Heart left ventricle (tissue), 16 donors: Measurements from ENCODE around the gene HLA-DQB1. TPM values are rescaled to one million over a fixed set of nuclear protein-coding genes. Genes with fewer than 3 reads are reported as not detected.

ENCODE experiments used
- ATAC-seq, 4 donors: fragments of 200-7000 bp; cut with Tn5 transposase; one replicate each; pipeline ENCODE4 v1.9.1; 2020 to 2022; ENCODE audit warnings: moderate library complexity in 4 of 4, mild to moderate bottlenecking in 3 of 4, moderate number of reproducible peaks in 1 of 4
- DNase-seq, 5 donors: peaks; one replicate each; pipeline ENCODE4 v3.0.0-alpha.2; 2020
- H3K27ac ChIP-seq, 12 donors: fragments of 200-600 bp; sonication (generic) in 4 of 12; one replicate each; pipeline versions ENCODE4 v1.5.0 to v1.8.0; 2016 to 2022; ENCODE audit warnings: mild to moderate bottlenecking in 2 of 12
- H3K27me3 ChIP-seq, 9 donors: fragments of 200-600 bp; sonication (generic) in 2 of 9; one replicate each; pipeline versions ENCODE4 v1.5.1 to v1.8.0; 2016 to 2022; ENCODE audit warnings: mild to moderate bottlenecking in 3 of 9
- H3K36me3 ChIP-seq, 9 donors: fragments of 200-600 bp; sonication (generic) in 2 of 9; one replicate each; pipeline versions ENCODE4 v1.5.0 to v1.8.0; 2018 to 2022; ENCODE audit warnings: mild to moderate bottlenecking in 2 of 9
- H3K4me1 ChIP-seq, 12 donors: fragments of 200-600 bp; sonication (generic) in 4 of 12; one replicate each; pipeline versions ENCODE4 v1.5.0 to v1.8.0; 2016 to 2022; ENCODE audit warnings: mild to moderate bottlenecking in 3 of 12
- H3K4me3 ChIP-seq, 12 donors: fragments of 200-600 bp; sonication (generic) in 4 of 12; one replicate each; pipeline versions ENCODE4 v1.5.0 to v1.8.0; 2017 to 2022; ENCODE audit warnings: mild to moderate bottlenecking in 9 of 12, moderate library complexity in 4 of 12
- H3K9me3 ChIP-seq, 12 donors: fragments of 200-600 bp; sonication (generic) in 4 of 12; one replicate each; pipeline versions ENCODE4 v1.5.0 to v1.8.0; 2016 to 2022; ENCODE audit warnings: mild to moderate bottlenecking in 1 of 12
- CTCF ChIP-seq, 12 donors: fragments of 200-600 bp; sonication (generic) in 4 of 12; IDR thresholded peaks; one replicate each; pipeline versions ENCODE4 v1.5.0 to v1.8.0; 2018 to 2022; ENCODE audit warnings: antibody characterized with exemption in 12 of 12, mild to moderate bottlenecking in 5 of 12
- POLR2A ChIP-seq, 2 donors: fragments of 450-650 bp; IDR thresholded peaks; one replicate each; pipeline ENCODE4 v1.6.1; 2017; ENCODE audit warnings: antibody characterized with exemption in 2 of 2, mild to moderate bottlenecking in 2 of 2, moderate library complexity in 2 of 2
- WGBS, 4 donors: extraction: QIAGEN DNeasy Blood & Tissue Kit in 2 of 4; methylation state at CpG; one replicate each; pipeline versions ENCODE4 v1.1.5 to v1.1.7; 2013 to 2018; 5-methylcytosine and 5-hydroxymethylcytosine counted together
- intact Hi-C, 10 donors: fragments of 100-400 bp; cut with DNase I; formaldehyde crosslinking; loops; one replicate each; pipeline versions ENCODE4 v1.11.1 to v1.14.2; 2022
- polyA plus RNA-seq, 2 donors: library from polyadenylated mRNA; stranded (reverse); fragments of 200-250 nt; gene quantifications; one replicate each; pipeline ENCODE4 v1.2.3, GENCODE V29; 2013
- total RNA-seq, 9 donors: library from RNA; depleted of rRNA in 2 of 9; stranded (reverse); fragments of >200 nt in 2 of 9; fragmentation: NEBNext Ultra II Directional in 3 of 9; extraction: Animal tissue kit (Norgen Biotek cat#: 25700) in 3 of 9; gene quantifications; one replicate each; pipeline versions ENCODE4 v1.1.0 to v1.2.4, GENCODE V29; 2016 to 2023
- donor health status: ischemic (EF 13 %, LVEDD 7.1; RV severe dilation, severe dysfunction).
- donor health status: healthy with polysubstance abuse.
- donor health status: DM: no; HTN: yes; CAD: no.
- donor health status: DM: no; HTN: no; CAD: no.
- donor health status: ischemic (EF 25% LVEDD 6.9; RV normal size, moderate dysfunction).
- donor health status: ischemic (EF 25% LVEDD 5.7; RV mildly dilated, moderate dysfunction).
- donor health status: healthy.
- donor health status: DM: yes; HTN: yes; CAD: no.
- donor health status: ischemic (EF 35%, LVEDD 5.7; RV mildly dilated, moderate dysfunction).
- donor health status: nonischemic (EF 11% LVEDD 7.7; RV severe dilation, severe dysfunction).
- donor health status: DM: yes; HTN: yes; CAD: no.
- donor health status: PGD.
- donor health status: ischemic (EF 29% LVEDD 5.4; RV normal size, mild dysfunction).
- donor health status: nonischemic (EF 23%, LVEDD 6.1; RV moderate dilation, normal function).

Gene HLA-DQB1
- total and polyA plus RNA-seq, 11 donors: 0.38 to 86.5 (median 15.4) TPM

GRCh38 chr6:32641122-32641521 lies 25.3 kb downstream of the HLA-DQB1 start:
- intact Hi-C loops: loop anchor here in 1 of 10 donors (5.0 kb wide), 1 partner anchor 106 kb away; no protein-coding TSS in a partner anchor
- H3K27me3 ChIP-seq: no peaks in the 10 kb centered on the region
- no peak overlapping the region for H3K4me3 ChIP-seq
- 40 to 86% (median 68%) methylated on average over 6 of the region's 6 CpGs for WGBS, 4 donors
- no peaks in the 10 kb centered on the region for H3K9me3 ChIP-seq
- no peak overlapping the region for H3K27ac ChIP-seq
- no peaks in the 10 kb centered on the region for H3K4me1 ChIP-seq
- H3K36me3 ChIP-seq: no peaks in the 10 kb centered on the region
- DNase-seq (no peak), ATAC-seq (no peak)
- TF ChIP-seq POLR2A (IDR thresholded peaks at IDR 0.05): no peak
- TF ChIP-seq CTCF (IDR thresholded peaks at IDR 0.05): no peak

GRCh38 chr6:32639440-32640394 lies 26.7 kb downstream of the HLA-DQB1 start:
- no peak for ATAC-seq
- Histone ChIP-seq H3K4me1 (no peaks in the 10 kb centered on the region), H3K9me3 (no peaks in the 10 kb centered on the region), H3K4me3 (no peak overlapping the region), H3K36me3 (no peaks in the 10 kb centered on the region), H3K27ac (no peak overlapping the region), H3K27me3 (no peaks in the 10 kb centered on the region)
- DNase-seq: no peak
- TF ChIP-seq CTCF (IDR thresholded peaks at IDR 0.05): no peak
- no peak for TF ChIP-seq POLR2A (IDR thresholded peaks at IDR 0.05)
- 9 to 81% (median 68%) methylated on average over 7 to 8 of the region's 8 CpGs for WGBS, 4 donors
- intact Hi-C loops: loop anchor here in 1 of 10 donors (5.0 kb wide), 1 partner anchor 108 kb away; no protein-coding TSS in a partner anchor

- H3K27me3 ChIP-seq: peaks cover 0 to 5% (median 0%) of the 10 kb centered on the region in 9 donors
- H3K27ac ChIP-seq: no peak overlapping the region
- ATAC-seq (no peak), DNase-seq (no peak)
- H3K4me3 ChIP-seq: peak overlapping the region in 2 of 12 donors; percentile 9 to 47
- intact Hi-C loops: no loop called here
- H3K36me3 ChIP-seq: no peaks in the 10 kb centered on the region
- 30 to 77% (median 71%) methylated on average over 6 to 9 of the region's 9 CpGs for WGBS, 4 donors
- H3K9me3 ChIP-seq: no peaks in the 10 kb centered on the region
- TF ChIP-seq CTCF (IDR thresholded peaks at IDR 0.05): no peak
- no peak for TF ChIP-seq POLR2A (IDR thresholded peaks at IDR 0.05)
- H3K4me1 ChIP-seq: no peaks in the 10 kb centered on the region
These were observed 27.8 kb downstream of the HLA-DQB1 start for GRCh38 chr6:32638532-32639219.

- DNase-seq (no peak), ATAC-seq (no peak)
- 57 to 91% (median 81%) methylated on average over 3 of the region's 3 CpGs for WGBS, 4 donors
- Histone ChIP-seq H3K4me1 (no peaks in the 10 kb centered on the region), H3K9me3 (no peaks in the 10 kb centered on the region), H3K4me3 (peak overlapping the region in 8 of 12 donors; percentile 22 to 47 (median 37)), H3K27me3 (peaks cover 0 to 5% (median 0%) of the 10 kb centered on the region in 9 donors), H3K36me3 (no peaks in the 10 kb centered on the region), H3K27ac (peak overlapping the region in 4 of 12 donors; percentile 37 to 63 (median 44))
- TF ChIP-seq CTCF (IDR thresholded peaks at IDR 0.05) (no peak), POLR2A (IDR thresholded peaks at IDR 0.05) (no peak)
- intact Hi-C loops: loop anchor here in 1 of 10 donors (1.0 kb wide), 1 partner anchor 28 kb away; the partner anchor contains the start of gene HLA-DQB1
These were observed 28.6 kb downstream of the HLA-DQB1 start for GRCh38 chr6:32637883-32638282.
